Left colon (tissue), 2 donors: Measurements from ENCODE around the gene PARP14. TPM values are rescaled to one million over a fixed set of nuclear protein-coding genes. Genes with fewer than 3 reads are reported as not detected.
"Not testable (repeated sequence)": the region's sequence is repeated elsewhere in the genome, so short reads cannot be mapped to it uniquely, and the experiment has no call there.

Experiments used
- ATAC-seq: fragments of 200-7000 bp; cut with Tn5 transposase; one replicate; pipeline ENCODE4 v1.9.1; 2020; ENCODE audit warnings: mild to moderate bottlenecking, moderate library complexity
- DNase-seq, 2 donors: peaks; one replicate each; pipeline ENCODE4 v3.0.0-alpha.2; 2020
- intact Hi-C, 2 donors: fragments of 100-400 bp; cut with DNase I in 1 of 2; cut with micrococcal nuclease in 1 of 2; formaldehyde crosslinking; loops; one replicate each; pipeline versions ENCODE4 v1.11.2 to v1.14.0; 2022; cut with DNase I, micrococcal nuclease
- total RNA-seq, 2 donors: library from RNA; stranded (reverse); fragmentation: NEBNext Ultra II Directional; extraction: Animal tissue kit (Norgen Biotek cat#: 25700); gene quantifications; one replicate each; pipeline ENCODE4 v1.2.1, GENCODE V29; 2021
- donor health status: DM: no; HTN: no; CAD: no.
- donor health status: DM: yes; HTN: yes; CAD: no.

The PARP14 gene
- total RNA-seq, 2 donors from 2014 or later = 30.3 to 49.7 TPM

- ATAC-seq (no peak), DNase-seq (no peak)
- intact Hi-C loops = loop anchor here in 1 of 2 donors (10.0 kb wide), 1 partner anchor 282 kb away; no protein-coding TSS in a partner anchor
Measured at GRCh38 chr3:122676759-122677158, 3.9 kb upstream of the PARP14 start.

GRCh38 chr3:122677216-122677615 lies 3.4 kb upstream of the PARP14 start:
- ATAC-seq (no peak), DNase-seq (no peak)
- intact Hi-C loops = loop anchor here in 1 of 2 donors (10.0 kb wide), 1 partner anchor 282 kb away; no protein-coding TSS in a partner anchor

GRCh38 chr3:122678506-122678905 lies 2.1 kb upstream of the PARP14 start:
- intact Hi-C loops = loop anchor here in 1 of 2 donors (10.0 kb wide), 1 partner anchor 284 kb away; no protein-coding TSS in a partner anchor
- no peak for ATAC-seq
- DNase-seq = no peak

- ATAC-seq (peak; percentile 61), DNase-seq (peak; percentile 77 to 89)
- intact Hi-C loops = loop anchor here in 1 of 2 donors (10.0 kb wide), 1 partner anchor 284 kb away; no protein-coding TSS in a partner anchor
Measured at GRCh38 chr3:122679085-122679881, 1.4 kb upstream of the PARP14 start.

GRCh38 chr3:122679882-122680474 lies 661 bp upstream of the PARP14 start:
- intact Hi-C loops = loop anchor here in 1 of 2 donors (5.0 to 10.0 kb wide), 2 partner anchors 118 to 285 kb away; partner anchors contain the start of genes DTX3L and PARP9
- ATAC-seq (peak; percentile 64), DNase-seq (peak; percentile 34 to 56)

- intact Hi-C loops = loop anchor here in 1 of 2 donors (5.0 kb wide), 1 partner anchor 119 kb away; the partner anchor contains the start of genes DTX3L and PARP9
- ATAC-seq (no peak), DNase-seq (peak in 1 of 2 donors; percentile 28)
Measured at GRCh38 chr3:122681284-122681973, 790 bp downstream of the PARP14 start.

- ATAC-seq (no peak), DNase-seq (no peak)
- intact Hi-C loops = loop anchor here in 1 of 2 donors (5.0 kb wide), 1 partner anchor 120 kb away; the partner anchor contains the start of genes DTX3L and PARP9
Measured at GRCh38 chr3:122681974-122682409, 1.4 kb downstream of the PARP14 start.

GRCh38 chr3:122682778-122683411 lies 2.3 kb downstream of the PARP14 start:
- not testable (repeated sequence) for DNase-seq, ATAC-seq
- intact Hi-C loops = loop anchor here in 1 of 2 donors (5.0 kb wide), 1 partner anchor 121 kb away; the partner anchor contains the start of genes DTX3L and PARP9

GRCh38 chr3:122687298-122687697 lies 6.7 kb downstream of the PARP14 start:
- intact Hi-C loops = no loop called here
- ATAC-seq (no peak), DNase-seq (no peak)

- intact Hi-C loops = no loop called here
- ATAC-seq (no peak), DNase-seq (no peak)
Measured at GRCh38 chr3:122688996-122689395, 8.4 kb downstream of the PARP14 start.

- ATAC-seq (no peak), DNase-seq (no peak)
- intact Hi-C loops = no loop called here
Measured at GRCh38 chr3:122689587-122689986, 8.9 kb downstream of the PARP14 start.

GRCh38 chr3:122690096-122690495 lies 9.5 kb downstream of the PARP14 start:
- ATAC-seq (no peak), DNase-seq (no peak)
- intact Hi-C loops = no loop called here

GRCh38 chr3:122691195-122691594 lies 10.6 kb downstream of the PARP14 start:
- DNase-seq (no peak), ATAC-seq (no peak)
- intact Hi-C loops = no loop called here

- no peak for ATAC-seq
- DNase-seq = no peak
- intact Hi-C loops = no loop called here
Measured at GRCh38 chr3:122692674-122693073, 12.0 kb downstream of the PARP14 start.

GRCh38 chr3:122694966-122695365 lies 14.3 kb downstream of the PARP14 start:
- ATAC-seq (no peak), DNase-seq (no peak)
- intact Hi-C loops = no loop called here

- no peak for DNase-seq
- no peak for ATAC-seq
- intact Hi-C loops = no loop called here
Measured at GRCh38 chr3:122695927-122696561, 15.4 kb downstream of the PARP14 start.

GRCh38 chr3:122697952-122698620 lies 17.4 kb downstream of the PARP14 start:
- intact Hi-C loops = no loop called here
- DNase-seq (no peak), ATAC-seq (no peak)

- ATAC-seq (no peak), DNase-seq (no peak)
- intact Hi-C loops = no loop called here
Measured at GRCh38 chr3:122700193-122700592, 19.6 kb downstream of the PARP14 start.
